HG02870 (cell line): Measurements from ENCODE around the gene ZNF550.
A peak's percentile ranks its signal among the peaks of the same experiment; 100 is the strongest.
"Not testable (repeated sequence)": the region's sequence is repeated elsewhere in the genome, so short reads cannot be mapped to it uniquely, and the experiment has no call there.

ENCODE experiments used
- ATAC-seq: cut with Tn5 transposase; IDR thresholded peaks from one replicate; pipeline ENCODE4 v1.9.1; 2021; ENCODE audit warnings: mild to moderate bottlenecking, moderate library complexity; ENCODE audit not compliant: unreplicated experiment

Gene ZNF550

GRCh38 chr19:57537953-57538547 is 21.6 kb downstream of the ZNF550 start:
- ATAC-seq: no peak

- ATAC-seq: peak; percentile 97
These were observed 32.4 kb downstream of the ZNF550 start, which contains the start of gene ZNF549 for GRCh38 chr19:57527136-57527881. Gene ZNF549, plus strand, starts transcription at chr19:57527356. Its CDS starts 218 bp downstream, at chr19:57527574.

GRCh38 chr19:57518021-57518420 is 41.6 kb downstream of the ZNF550 start:
- not testable (repeated sequence) for ATAC-seq

GRCh38 chr19:57515255-57515654 is 44.4 kb downstream of the ZNF550 start:
- ATAC-seq: no peak

- ATAC-seq: no peak
These were observed 46.8 kb downstream of the ZNF550 start for GRCh38 chr19:57512845-57513244.

GRCh38 chr19:57511484-57511883 is 48.2 kb downstream of the ZNF550 start:
- no peak for ATAC-seq

- ATAC-seq: no peak
These were observed 53.5 kb downstream of the ZNF550 start for GRCh38 chr19:57506163-57506562.

- ATAC-seq: not testable (repeated sequence)
These were observed 59.3 kb downstream of the ZNF550 start for GRCh38 chr19:57500400-57500799.

- ATAC-seq: peak; percentile 98
These were observed 59.8 kb downstream of the ZNF550 start, which contains the start of gene ZNF773 for GRCh38 chr19:57499680-57500395. Gene ZNF773, plus strand, starts transcription at chr19:57499938. Its CDS starts 143 bp downstream, at chr19:57500081.

GRCh38 chr19:57499332-57499679 is 60.4 kb downstream of the ZNF550 start:
- not testable (repeated sequence) for ATAC-seq

- ATAC-seq: not testable (repeated sequence)
These were observed 71.4 kb downstream of the ZNF550 start for GRCh38 chr19:57488299-57488644.

GRCh38 chr19:57487477-57488298 is 72.0 kb downstream of the ZNF550 start, which contains the start of gene ZNF419:
Gene ZNF419, plus strand, starts transcription at chr19:57487750. Its CDS starts 201 bp downstream, at chr19:57487951.
- peak; percentile 95 for ATAC-seq
